HS-27A (cell line): ENCODE results near the gene CELF2.

Source experiments
- DNase-seq: peaks from one replicate; pipeline ENCODE4 v3.0.0-alpha.2; 2012; ENCODE audit warnings: low read depth, missing footprints

The CELF2 gene

DNA sequence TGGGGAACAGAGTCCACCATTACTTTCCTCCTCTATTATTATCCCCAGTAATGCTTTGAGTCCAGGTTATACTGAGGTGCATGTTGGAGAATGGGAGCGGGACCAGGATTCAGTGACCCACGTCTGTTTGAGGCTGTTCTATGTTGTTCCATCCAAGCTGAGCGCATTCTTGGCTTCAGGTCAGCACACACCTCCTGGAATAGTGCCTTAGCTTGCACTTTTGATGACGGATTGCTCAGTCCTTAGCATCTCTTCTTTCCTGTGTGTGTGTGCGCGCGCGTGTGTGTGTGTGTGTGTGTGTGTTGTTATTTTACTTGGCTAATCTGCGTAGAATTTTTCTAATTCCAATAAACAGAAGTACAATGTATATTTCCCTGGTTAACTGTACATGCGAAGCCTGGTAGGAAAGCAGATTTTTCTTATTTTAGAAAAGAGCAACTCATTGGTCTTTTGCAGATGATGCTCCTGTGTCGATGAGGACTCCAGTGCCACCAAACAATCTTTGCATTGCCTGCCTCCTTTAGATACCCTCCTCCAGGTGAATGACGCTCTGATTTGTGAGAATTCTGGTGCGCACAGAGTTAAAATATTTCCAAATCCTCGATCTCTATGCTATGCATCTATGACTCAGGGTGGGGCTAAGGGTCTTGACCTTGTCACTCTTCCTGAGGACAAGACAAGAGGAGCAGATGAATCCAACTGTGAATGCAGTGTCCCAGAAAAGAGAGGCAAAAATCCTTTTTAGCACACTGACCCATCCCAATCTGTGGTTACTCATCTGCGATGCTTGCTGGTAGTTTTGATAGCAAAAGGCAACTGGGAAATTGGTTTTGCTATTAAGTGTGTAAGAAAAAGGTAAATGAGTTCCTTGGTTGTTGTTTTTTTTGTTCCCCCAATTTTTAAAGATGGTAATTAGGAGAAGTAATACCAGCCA lies 13.3 kb upstream of the CELF2 start:
- no peak for DNase-seq

DNA sequence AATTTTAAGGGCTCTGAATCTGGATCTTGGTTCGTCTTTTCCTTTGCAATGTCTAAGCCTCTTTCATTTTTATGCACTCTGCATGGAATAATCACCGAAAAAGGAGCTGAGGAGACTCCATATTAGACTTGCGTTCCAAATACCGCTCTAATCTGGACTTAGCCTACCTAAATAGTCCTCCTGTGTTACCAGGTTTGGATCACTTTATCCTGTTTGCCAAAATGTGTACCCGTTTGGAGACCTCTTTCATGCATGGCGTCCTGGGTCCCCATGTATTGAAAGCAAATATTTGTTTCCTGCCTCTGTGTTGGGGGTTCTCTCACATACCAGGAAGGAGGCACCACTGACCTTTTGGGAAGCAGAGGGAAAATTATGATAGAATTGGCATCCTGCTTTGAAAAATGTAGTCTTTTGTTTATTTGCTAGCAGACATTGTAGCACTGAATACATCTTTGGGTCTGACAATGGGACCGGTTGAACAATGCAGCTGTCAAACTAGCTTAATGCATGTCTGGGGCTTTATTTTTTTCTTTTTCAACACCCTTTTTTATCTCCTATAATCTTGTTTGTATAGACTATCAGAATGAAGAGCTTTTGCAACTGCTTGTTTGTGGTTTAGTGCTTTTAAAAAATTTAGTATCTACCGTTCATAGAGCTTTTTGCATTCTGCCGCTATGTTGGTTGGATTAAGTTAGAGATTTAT lies 11.8 kb upstream of the CELF2 start:
- no peak for DNase-seq

DNA sequence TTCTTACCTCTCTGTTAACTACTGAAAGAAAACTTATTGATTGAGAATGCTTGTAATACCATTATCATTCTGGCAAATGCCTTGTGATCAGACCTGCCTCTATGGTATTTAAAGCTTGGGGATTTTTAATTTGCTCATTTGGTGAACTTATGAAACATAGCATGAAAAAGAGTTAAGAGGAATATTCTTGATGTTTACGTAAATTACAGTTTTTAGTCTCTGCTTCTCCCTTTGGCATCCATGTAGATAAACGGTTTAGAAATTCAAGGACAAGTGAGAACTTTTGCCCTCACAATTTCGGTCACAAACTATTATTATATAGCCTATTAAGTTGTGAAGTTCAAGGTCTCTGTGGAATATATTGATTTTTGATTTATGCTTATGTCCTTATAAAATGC lies 11.2 kb upstream of the CELF2 start:
- DNase-seq, result no peak

DNA sequence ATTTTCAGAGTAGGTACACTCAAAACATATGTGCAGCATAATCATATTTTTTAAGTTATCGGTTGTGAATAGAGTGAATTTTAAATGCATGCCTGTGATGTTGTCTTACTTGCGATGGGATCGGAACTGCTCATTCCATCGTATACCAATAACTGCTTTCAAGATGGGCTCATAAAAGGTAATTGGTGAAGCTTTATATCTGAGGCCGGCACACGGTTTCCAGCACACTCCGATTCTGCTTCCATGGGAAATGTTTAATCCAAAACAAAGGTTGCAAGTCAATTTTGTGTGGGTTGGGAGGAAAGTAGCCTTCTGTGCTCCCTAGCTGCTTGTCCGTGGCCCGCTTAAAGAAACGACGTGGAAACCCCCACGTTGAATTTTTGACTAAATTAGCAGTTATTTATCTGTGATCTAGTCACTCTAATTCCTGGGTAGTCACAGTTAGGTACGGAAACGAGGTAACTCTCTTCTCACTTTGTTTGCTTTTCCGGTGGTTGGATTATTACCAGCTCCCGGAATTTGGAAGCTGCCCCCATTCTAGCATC lies 10.1 kb upstream of the CELF2 start:
- DNase-seq, result no peak

DNA sequence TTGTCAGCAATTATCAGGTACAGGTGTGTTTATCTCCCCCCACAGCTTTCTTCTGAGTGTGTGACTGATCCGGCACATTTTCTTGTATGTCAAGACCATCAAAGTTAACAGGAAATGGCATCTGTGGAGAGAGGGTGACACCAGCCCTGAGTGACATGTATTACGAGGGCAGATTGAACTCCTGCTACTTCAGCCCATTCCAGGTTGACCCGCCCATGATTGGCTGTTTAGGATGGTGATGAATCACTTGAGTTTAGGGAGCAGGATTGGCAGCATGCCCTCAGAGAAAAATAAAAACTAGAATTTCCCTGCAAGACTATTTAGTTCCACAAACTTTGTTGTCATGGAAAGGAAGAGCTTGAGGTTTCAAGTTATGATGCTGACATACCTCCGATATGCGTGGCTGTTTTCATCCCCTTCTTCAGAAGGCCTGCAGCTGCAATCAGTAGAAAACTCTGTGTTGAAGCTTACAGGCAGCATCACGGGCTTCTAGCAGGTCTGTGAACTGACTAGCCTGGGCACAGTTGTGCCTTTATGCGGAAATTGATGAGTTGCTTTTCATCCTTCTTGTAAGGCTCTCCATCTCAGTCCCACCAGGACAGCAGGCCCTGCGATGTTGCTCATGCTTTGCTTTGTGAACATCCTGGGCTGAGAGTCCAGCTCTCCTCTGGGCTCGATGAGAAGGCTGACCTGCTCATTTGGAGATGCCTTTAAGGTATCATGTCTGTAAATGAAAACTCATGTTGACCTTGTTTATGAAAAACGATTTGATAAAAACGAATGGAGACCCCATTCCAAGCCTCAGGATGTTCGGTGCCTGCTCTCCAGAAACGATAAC lies 8.0 kb upstream of the CELF2 start:
- no peak for DNase-seq

DNA sequence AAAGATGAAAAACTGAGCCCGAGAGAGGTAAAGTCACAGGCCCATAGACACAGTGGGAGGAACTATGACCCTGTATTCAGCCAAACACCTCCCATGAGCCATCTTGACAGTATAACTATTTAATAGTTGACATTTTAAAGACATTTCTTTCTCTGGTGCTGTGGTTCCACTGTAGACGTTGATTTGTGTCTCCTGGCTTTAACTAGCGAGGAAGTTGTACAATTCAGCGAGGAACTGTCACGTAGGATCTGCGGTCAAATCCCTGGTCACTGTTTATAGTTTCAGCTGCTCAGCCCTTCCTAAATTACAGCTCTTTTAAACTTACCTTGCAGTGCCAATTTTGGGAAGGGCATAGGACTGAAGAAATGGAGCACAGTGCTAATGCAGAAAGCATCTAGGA lies 7.1 kb upstream of the CELF2 start:
- no peak for DNase-seq

DNA sequence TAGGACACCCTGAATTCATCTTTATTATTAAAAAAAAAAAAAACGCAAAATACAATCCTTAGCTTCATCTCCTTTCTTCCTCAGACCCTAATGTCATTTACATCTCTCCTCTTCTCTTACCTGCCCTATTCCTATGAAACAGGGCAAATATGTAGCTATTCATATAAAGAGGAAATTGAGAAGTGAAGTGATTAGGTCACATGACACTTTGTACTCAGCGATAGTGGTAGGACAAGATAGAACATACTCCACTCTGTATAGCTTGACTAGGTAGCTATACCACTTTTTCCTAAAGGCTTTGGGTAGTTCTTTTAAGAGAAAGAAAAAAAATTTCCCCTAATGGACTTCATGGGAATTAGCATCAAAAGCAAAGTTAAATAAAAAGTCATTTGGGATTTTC lies 6.2 kb upstream of the CELF2 start:
- DNase-seq, result no peak

DNA sequence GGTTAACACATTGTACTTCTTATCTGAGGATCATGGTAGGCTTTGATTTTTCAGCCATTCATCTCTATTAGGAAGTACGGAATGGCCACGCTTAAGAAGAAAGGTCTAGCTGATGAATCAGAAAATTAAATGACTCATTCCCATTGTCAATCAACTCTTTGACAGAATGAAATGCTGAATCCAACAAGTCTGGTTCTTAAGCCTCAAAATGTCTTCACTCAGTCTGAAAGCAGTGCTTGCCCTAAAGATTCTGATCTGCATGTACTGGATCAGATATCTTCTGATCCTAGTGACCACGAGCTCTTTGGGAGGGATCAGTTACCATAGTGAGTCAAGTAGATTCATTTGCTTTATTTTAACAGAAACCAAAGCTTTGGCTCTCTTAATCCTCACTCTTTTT lies 5.7 kb upstream of the CELF2 start:
- DNase-seq, result no peak

DNA sequence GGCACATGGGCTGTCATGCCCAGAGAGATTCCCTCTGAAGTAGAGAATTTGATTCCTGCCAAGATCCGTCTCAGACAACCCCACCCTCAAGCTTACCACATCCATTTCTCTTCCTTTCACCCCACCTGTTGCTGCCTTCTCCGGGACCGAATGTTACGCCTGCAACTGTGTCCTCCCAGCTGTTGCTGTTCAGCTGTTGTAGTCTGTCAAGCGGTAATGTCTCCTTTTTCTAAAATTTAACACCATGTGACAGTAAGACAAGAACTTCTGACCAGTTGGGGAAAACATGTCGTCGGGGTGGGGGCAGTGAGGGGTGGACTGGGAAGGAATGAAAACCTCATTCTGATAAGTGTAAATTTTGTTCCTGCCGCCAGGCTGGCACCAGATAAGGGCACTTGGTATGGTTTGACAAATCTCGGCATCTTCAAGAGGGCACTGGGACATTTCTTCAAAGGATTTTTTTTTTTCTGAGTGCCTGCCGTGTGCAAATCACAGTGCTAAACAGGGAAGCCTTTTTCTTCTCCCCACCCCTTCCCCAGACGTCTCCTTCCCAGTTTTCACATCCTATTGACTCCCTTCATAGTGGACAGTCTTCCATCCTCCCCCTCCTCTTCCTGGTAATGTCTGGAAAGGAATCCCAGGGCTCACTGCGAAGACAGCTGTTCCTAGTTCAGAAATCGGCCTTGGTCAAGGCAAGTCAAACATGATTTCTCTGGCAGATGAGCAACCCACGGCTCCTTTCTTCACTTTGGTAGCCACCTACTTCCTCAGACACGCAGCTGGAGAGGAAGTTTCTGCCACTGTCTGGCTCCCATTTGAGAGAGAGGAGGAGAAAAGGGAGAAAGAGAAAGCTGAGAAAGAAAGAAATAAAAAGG lies 5.0 kb upstream of the CELF2 start:
- no peak for DNase-seq

DNA sequence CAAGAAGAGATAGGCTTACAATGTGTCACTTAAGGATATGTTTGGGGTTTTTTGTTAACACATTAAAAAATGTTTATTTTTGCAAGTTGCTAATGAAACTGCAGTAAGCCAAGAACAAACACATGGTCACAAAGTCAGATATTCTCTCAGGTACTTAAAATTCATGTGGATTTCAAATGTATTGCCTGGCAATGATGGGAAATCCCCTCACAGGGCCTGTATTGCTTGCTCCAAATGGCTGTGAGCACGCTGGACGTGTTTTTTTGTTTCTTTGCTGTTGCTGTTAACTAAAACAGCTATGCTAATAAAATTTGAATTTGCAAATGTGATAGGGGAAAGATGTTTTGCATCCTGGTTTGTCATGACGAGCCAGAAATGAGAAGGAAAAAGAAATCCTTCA lies 3.8 kb upstream of the CELF2 start:
- no peak for DNase-seq

DNA sequence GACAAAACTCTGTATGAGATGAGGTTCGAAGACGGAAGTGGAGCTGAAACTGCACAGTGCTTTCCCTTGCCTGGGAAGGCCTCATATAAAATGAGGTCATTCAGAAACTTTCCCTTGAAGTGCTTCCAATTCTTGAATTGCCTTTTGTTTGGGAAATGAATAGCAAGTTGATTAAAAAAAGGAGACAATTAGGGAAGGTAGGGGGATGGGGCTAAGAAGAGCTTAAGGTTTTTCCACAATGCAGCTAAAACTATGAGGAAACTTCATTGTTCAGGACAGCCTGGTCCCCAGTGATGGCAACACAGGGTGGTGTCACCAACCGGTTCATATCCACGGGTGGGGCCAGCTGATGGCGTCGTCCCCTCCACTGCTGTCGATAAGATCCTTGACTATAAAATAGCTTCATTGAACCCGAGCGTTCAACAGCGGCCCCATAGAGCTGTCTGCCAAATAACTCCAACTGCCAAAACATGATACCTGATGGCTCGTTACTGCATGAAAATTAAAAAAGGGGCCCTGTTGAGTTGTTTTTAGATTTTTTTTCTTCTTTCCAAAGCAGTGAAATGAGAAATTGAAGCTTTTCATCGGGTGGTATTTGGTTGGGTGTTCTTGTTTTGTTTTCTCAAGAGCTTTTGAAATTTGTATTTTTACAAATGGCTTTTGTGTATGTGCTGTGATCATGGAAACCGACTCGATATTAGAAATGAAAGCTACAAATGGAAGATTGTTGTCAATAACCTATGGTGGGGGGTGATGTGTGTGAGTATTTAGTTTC lies 2.8 kb upstream of the CELF2 start:
- DNase-seq, result no peak

DNA sequence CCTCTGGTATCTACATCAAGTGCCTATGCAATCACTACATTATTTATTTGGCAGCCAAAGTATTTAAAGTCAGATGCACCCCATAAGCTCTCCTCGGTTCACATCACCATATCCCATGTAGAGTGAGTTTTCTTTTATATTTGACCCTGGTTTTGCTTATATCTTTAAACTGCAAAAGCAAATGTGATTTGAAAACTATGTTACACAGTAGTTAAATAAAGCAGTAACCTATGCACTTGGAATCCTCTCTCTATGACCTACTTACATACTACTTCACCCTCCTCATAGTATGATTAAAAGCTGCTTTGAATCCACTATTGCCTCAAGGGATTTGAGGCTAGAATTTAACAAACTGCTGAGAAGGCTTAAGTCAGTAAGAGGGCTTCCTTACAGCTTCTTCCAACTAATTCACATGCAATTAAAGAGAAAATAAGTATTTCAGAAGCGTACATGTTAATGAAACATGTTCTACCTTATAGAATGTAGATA lies 2.2 kb upstream of the CELF2 start:
- DNase-seq, result no peak

DNA sequence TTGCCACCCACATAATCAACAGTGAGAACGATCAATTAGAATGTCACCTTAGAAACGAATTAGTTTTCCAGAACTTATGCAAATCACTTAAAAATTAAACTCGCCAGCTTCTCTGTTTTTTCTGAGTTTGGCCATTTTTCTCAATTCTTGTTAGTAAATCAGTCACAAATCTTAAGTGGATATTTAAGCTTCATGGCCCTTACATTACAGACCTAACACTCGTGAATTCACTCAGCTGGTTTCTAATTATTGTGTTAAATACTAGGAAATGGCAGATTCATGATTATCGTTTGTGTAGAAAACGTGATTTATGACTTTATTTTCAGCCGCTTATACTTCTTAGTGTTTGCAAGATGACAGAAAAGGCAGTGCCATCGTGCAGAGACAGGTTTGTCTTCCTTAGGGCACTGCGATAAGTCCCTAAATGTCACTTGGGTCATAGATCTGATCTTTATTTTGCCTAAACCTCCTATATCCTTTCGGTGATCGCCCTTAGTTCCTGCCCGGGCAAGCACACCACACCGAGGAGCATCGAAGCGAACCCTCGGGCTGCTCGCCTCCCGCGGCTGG lies 587 bp upstream of the CELF2 start:
- no peak for DNase-seq

DNA sequence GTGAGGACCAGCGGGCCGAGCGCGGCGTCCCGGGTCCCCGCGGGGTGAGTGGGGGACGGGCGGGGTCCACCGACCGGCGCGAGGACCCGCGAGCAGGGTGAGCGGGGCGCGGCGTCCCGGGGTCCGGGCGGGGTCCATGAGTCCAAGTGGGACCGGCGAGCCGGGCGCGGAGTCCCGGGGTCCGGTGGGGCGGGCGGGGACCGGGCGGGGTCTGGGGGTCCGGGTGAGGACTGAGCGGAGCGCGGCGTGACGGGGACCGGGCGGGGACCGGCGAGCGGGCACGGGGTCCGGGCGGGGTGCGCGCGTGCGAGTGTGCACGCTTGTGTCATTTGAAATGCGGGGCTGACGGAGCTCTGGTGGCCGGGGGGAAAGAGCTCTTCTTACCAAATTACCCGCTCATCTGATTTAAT lies 765 bp downstream of the CELF2 start:
- no peak for DNase-seq

DNA sequence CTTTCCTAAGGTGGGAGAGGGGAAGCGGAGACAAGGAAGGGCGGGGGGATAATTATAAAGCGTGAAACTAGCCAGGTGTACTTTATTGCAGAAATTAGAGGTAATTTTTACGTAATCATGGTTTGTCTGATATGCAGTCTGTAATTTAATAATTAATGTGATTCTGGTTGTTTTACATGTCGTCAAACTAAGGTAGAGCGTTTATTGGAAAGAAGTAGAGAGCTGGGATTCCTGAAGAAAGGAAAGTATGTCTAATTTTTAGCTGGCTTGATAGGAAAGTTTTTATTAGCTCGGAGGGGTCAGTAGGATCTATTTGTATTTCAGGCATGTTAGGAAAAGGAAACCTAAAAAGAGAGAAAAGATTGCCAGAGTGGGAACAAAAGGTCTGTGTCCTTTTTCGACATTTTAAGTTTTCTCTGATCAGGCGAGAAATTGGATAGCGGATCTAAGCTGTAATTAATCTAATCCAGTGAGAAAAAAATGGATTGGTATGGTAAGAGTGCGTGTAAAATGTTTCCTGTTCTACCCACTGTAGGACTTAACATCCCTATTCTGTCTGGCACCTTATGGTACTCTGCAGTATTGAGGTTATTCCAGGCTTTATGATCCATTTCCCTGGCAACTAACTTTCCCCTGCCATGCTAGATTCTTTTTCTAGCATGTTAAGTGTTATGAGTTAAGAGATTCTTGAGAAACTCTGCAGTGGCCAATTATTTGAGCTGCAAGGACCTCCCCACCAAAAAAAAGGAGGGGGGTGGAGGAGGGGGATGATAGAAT lies 1.4 kb downstream of the CELF2 start:
- no peak for DNase-seq

DNA sequence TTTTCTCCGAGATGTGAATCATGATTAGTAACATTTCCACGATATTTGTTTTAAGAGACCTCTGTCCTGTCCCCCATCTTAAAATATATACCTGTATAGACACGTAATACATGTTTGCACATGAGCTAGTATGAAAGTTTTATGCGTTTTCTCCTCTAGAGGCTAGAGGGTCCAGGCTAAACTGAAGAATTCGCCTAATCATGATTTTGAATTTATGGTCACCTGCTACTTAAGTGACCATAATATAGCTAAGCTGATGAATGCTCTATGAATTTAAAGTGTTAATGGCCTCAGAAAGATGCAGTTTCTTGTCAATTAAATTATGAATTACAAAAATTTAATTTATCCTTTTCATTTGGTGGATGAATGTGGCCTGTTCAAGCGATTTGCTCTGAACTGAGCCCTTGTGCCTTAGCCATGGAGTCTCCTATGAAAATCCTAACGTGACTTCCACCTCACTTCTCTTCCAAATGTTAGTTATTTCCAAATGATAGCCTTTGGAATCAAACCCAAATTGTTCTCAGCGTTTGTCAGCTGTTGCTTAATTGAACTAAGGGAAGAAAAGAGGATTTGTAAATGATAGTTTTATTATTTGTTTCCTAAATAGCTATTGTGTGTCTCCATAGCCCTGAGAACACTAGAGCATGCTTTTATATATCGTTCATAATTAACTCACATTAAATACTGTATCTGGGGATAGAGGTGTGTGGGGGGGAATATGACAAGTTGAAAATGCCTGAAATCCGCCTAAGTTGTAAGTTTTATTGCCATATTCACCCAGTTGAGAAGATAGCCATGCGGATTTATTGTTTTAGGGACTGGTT lies 2.3 kb downstream of the CELF2 start:
- no peak for DNase-seq

DNA sequence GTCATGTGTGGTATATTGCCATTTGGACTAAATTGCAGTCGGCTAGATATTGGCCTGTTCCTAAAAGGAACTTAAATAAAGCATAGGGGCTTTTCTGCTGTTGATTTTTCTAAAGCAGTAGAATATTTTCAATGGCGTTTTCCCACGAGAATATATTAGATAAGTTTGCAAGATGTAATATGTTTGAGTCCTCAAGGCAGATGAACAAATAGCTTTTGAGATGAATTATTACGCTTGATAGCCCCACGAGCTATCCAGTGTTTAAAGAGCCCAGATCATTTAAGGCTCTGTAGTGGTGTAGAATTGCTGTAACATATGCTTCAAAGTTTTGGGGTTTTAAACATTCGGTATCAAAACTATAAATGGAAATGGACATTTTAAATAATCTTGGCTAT lies 2.9 kb downstream of the CELF2 start:
- DNase-seq, result no peak

DNA sequence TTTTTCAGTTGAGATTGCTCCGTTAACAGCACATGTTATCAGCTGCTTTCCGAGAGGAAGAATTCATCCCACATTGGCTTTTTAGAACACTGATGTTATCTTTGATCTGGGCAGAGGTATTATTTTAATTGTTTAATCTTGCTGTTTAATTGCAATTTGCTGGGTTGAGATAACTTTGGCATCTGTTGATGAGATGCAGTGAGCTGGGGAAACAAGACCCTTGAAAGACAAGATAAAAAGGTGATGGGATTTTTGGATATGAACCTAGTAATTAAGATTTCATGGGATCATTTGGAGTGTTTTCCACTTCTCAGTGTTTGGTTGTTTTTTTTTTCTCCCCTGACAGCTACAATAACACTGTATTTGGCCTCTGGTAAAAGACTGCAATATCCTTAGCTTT lies 4.5 kb downstream of the CELF2 start:
- no peak for DNase-seq
